Upper lobe of right lung (tissue), 1 donor: ENCODE data around the gene IL16. TPM values are rescaled to one million over a fixed set of nuclear protein-coding genes. Genes with fewer than 3 reads are reported as not detected.
"Not testable (repeated sequence)": the region's sequence is repeated elsewhere in the genome, so short reads cannot be mapped to it uniquely, and the experiment has no call there.

Experiments
- ATAC-seq: fragments of 200-7000 bp; cut with Tn5 transposase; one replicate; pipeline ENCODE4 v1.9.1; 2020; ENCODE audit warnings: mild to moderate bottlenecking, moderate library complexity
- DNase-seq: peaks from one replicate; pipeline ENCODE4 v3.0.0-alpha.2; 2020
- H3K27ac ChIP-seq: fragments of 200-600 bp; one replicate; pipeline ENCODE4 v1.8.0; 2022
- H3K27me3 ChIP-seq: fragments of 200-600 bp; one replicate; pipeline ENCODE4 v1.8.0; 2022; ENCODE audit warnings: mild to moderate bottlenecking
- H3K36me3 ChIP-seq: fragments of 200-600 bp; one replicate; pipeline ENCODE4 v1.8.0; 2022
- H3K4me1 ChIP-seq: fragments of 200-600 bp; one replicate; pipeline ENCODE4 v1.8.0; 2022
- H3K4me3 ChIP-seq: fragments of 200-600 bp; one replicate; pipeline ENCODE4 v1.8.0; 2022; ENCODE audit warnings: mild to moderate bottlenecking
- H3K9me3 ChIP-seq: fragments of 200-600 bp; one replicate; pipeline ENCODE4 v1.8.0; 2022
- intact Hi-C: fragments of 100-400 bp; cut with DNase I; formaldehyde crosslinking; loops from one replicate; pipeline ENCODE4 v1.11.0; 2022
- total RNA-seq: library from RNA; stranded (reverse); fragmentation: NEBNext Ultra II Directional; extraction: Animal tissue kit (Norgen Biotek cat#: 25700); gene quantifications from one replicate; pipeline ENCODE4 v1.2.1, GENCODE V29; 2021
- TF ChIP-seq, protein P1 (sequence below): fragments of 200-600 bp; IDR thresholded peaks from one replicate; pipeline ENCODE4 v1.8.0; 2022; ENCODE audit warnings: antibody characterized with exemption
- donor health status: DM: no; HTN: yes; CAD: no; lungs with severe emphysema.

Gene IL16
- total RNA-seq, 1 donor from 2014 or later = 39.3 TPM

GRCh38 chr15:81341351-81341750, 144.7 kb downstream of the IL16 start:
- Histone ChIP-seq H3K36me3 (no peaks in the 10 kb centered on the region), H3K4me1 (no peaks in the 10 kb centered on the region), H3K4me3 (no peak overlapping the region), H3K27me3 (no peaks in the 10 kb centered on the region), H3K9me3 (no peaks in the 10 kb centered on the region), H3K27ac (no peak overlapping the region)
- TF ChIP-seq, protein P1, sequence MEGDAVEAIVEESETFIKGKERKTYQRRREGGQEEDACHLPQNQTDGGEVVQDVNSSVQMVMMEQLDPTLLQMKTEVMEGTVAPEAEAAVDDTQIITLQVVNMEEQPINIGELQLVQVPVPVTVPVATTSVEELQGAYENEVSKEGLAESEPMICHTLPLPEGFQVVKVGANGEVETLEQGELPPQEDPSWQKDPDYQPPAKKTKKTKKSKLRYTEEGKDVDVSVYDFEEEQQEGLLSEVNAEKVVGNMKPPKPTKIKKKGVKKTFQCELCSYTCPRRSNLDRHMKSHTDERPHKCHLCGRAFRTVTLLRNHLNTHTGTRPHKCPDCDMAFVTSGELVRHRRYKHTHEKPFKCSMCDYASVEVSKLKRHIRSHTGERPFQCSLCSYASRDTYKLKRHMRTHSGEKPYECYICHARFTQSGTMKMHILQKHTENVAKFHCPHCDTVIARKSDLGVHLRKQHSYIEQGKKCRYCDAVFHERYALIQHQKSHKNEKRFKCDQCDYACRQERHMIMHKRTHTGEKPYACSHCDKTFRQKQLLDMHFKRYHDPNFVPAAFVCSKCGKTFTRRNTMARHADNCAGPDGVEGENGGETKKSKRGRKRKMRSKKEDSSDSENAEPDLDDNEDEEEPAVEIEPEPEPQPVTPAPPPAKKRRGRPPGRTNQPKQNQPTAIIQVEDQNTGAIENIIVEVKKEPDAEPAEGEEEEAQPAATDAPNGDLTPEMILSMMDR = no peak
- no peak for DNase-seq
- intact Hi-C loops = no loop called here
- no peak for ATAC-seq

GRCh38 chr15:81343371-81343770, 146.7 kb downstream of the IL16 start:
- H3K27ac ChIP-seq = no peak overlapping the region
- H3K4me1 ChIP-seq = no peaks in the 10 kb centered on the region
- no peak for DNase-seq
- H3K9me3 ChIP-seq = no peaks in the 10 kb centered on the region
- no peak for ATAC-seq
- TF ChIP-seq, protein P1 = no peak
- H3K36me3 ChIP-seq = no peaks in the 10 kb centered on the region
- H3K4me3 ChIP-seq = no peak overlapping the region
- no peaks in the 10 kb centered on the region for H3K27me3 ChIP-seq
- intact Hi-C loops = no loop called here

DNA sequence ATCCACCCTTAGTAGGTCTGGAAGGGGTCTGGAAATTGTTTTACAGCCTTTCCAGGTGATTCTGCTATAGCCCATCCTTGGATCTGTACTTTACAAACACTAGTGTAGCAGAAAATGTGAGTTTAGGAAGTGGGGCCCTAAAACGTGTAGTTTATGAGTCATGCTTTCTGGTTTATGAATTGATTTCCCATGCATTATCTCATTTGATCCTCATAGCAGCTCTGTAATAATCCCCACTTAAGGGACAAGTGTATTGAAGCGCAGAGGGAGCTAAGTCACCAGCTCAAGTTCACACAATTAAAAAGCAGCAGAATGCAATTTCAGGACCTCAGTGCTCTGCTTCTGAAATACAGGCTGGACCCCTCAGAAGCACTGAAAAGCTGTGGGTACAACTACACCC, 149.9 kb downstream of the IL16 start:
- Histone ChIP-seq H3K27me3 (no peaks in the 10 kb centered on the region), H3K27ac (no peak overlapping the region), H3K4me1 (no peaks in the 10 kb centered on the region), H3K36me3 (no peaks in the 10 kb centered on the region), H3K9me3 (no peaks in the 10 kb centered on the region), H3K4me3 (no peak overlapping the region)
- ATAC-seq (no peak), DNase-seq (no peak)
- TF ChIP-seq, protein P1 = no peak
- intact Hi-C loops = no loop called here

DNA sequence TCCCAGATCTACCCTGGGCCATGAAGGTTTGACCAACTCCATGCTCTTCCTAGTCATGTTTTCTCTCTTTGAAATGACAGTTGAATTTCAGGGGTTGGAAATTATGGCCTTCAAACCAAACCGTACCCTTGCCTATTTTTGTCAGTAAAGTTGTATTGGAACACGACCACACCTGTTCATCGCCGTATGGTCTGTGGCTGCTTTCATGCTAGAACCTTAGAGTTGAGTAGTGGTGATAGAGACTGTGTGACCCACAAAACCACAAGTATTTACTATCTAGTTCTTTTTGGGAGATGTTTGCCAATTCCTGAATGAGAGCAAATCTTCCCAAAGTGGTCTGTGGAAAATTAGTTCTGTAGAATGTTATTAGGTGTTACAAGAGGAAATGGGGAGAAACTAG, 151.2 kb downstream of the IL16 start:
- Histone ChIP-seq H3K4me3 (no peak overlapping the region), H3K9me3 (no peaks in the 10 kb centered on the region), H3K4me1 (no peaks in the 10 kb centered on the region), H3K27ac (no peak overlapping the region), H3K27me3 (no peaks in the 10 kb centered on the region), H3K36me3 (no peaks in the 10 kb centered on the region)
- DNase-seq (no peak), ATAC-seq (no peak)
- TF ChIP-seq, protein P1 = no peak
- intact Hi-C loops = no loop called here

GRCh38 chr15:81348691-81349090, 152.0 kb downstream of the IL16 start:
- H3K4me1 ChIP-seq, H3K9me3 ChIP-seq, DNase-seq, ATAC-seq, H3K4me3 ChIP-seq, H3K27ac ChIP-seq, H3K27me3 ChIP-seq, H3K36me3 ChIP-seq, intact Hi-C loops: not testable (repeated sequence)

DNA sequence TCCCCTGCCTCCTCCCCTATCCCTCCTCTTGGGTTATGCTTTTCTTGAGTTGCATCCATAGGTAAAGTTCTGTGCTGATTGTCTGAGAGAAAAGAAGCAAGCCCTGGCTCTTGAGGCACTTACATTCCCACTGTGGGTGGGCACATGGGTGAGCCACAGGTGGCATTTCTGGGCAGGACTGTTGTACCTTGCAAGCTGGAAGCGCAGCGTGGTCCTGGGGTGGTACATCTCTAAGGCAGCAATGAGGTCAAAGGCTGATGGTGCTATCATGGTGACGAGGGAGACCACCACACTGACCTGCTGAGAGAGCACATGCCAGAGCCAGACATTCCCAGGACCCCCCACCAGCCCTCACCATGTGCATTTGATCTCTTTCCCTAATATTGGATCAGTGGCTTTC, 152.6 kb downstream of the IL16 start:
- Histone ChIP-seq H3K4me1 (no peaks in the 10 kb centered on the region), H3K27ac (no peak overlapping the region), H3K36me3 (no peaks in the 10 kb centered on the region), H3K4me3 (no peak overlapping the region), H3K9me3 (no peaks in the 10 kb centered on the region), H3K27me3 (no peaks in the 10 kb centered on the region)
- intact Hi-C loops = no loop called here
- no peak for DNase-seq
- TF ChIP-seq, protein P1 = no peak
- ATAC-seq = no peak
